ENCODE data around the gene TRIM2. TPM values are rescaled to one million over a fixed set of nuclear protein-coding genes. Genes with fewer than 3 reads are reported as not detected.

The TRIM2 gene
- total RNA-seq, 6 donors from 2014 or later, result 17.6 to 45.1 (median 30.2) TPM

GRCh38 chr4:153211986-153212728, 7.9 kb downstream of the TRIM2 start:
- peak in 1 of 2 donors; percentile 50 for ATAC-seq (ENCODE audit: low FRiP score in 2 of 2)
- peaks cover 0 to 15% (median 4%) of the 10 kb centered on the region in 4 donors for H3K4me1 ChIP-seq

GRCh38 chr4:153212736-153213135, 8.5 kb downstream of the TRIM2 start:
- peaks cover 0 to 11% (median 4%) of the 10 kb centered on the region in 4 donors for H3K4me1 ChIP-seq
- no peak overlapping the region for H3K27ac ChIP-seq
- ATAC-seq (ENCODE audit: low FRiP score in 2 of 2), result no peak
- H3K4me3 ChIP-seq, result no peak overlapping the region
- no peaks in the 10 kb centered on the region for H3K36me3 ChIP-seq
- no peak for TF ChIP-seq CTCF (IDR thresholded peaks at IDR 0.05)
- TF ChIP-seq POLR2AphosphoS5 (IDR thresholded peaks at IDR 0.05), result no peak
- TF ChIP-seq EP300 (IDR thresholded peaks at IDR 0.05), result no peak
- no peak for TF ChIP-seq POLR2A (IDR thresholded peaks at IDR 0.05)
- no peaks in the 10 kb centered on the region for H3K9me3 ChIP-seq
- H3K27me3 ChIP-seq, result no peaks in the 10 kb centered on the region
- DNase-seq, result peak in 1 of 2 donors; percentile 61
- 72 to 81% methylated on average over 1 of the region's 1 CpG for WGBS, 2 donors

More at GRCh38 chr4:153211986-153212728, 7.9 kb downstream of the TRIM2 start:
- 68 to 70% methylated on average over 5 of the region's 5 CpGs for WGBS, 2 donors
- H3K4me3 ChIP-seq, result no peak overlapping the region
- TF ChIP-seq CTCF (IDR thresholded peaks at IDR 0.05), result no peak
- TF ChIP-seq POLR2AphosphoS5 (IDR thresholded peaks at IDR 0.05), result no peak
- TF ChIP-seq POLR2A (IDR thresholded peaks at IDR 0.05), result no peak
- no peaks in the 10 kb centered on the region for H3K27me3 ChIP-seq
- no peak overlapping the region for H3K27ac ChIP-seq
- H3K9me3 ChIP-seq, result no peaks in the 10 kb centered on the region
- H3K36me3 ChIP-seq, result no peaks in the 10 kb centered on the region
- DNase-seq, result no peak

GRCh38 chr4:153215921-153216320, 11.7 kb downstream of the TRIM2 start:
- DNase-seq (no peak), ATAC-seq (ENCODE audit: low FRiP score in 2 of 2) (no peak)
- Histone ChIP-seq H3K4me1 (peaks cover 0 to 3% (median under 1%) of the 10 kb centered on the region in 4 donors), H3K9me3 (no peaks in the 10 kb centered on the region), H3K36me3 (no peaks in the 10 kb centered on the region), H3K27ac (no peak overlapping the region), H3K27me3 (no peaks in the 10 kb centered on the region), H3K4me3 (no peak overlapping the region)
- no peak for TF ChIP-seq EP300 (IDR thresholded peaks at IDR 0.05)
- TF ChIP-seq POLR2AphosphoS5 (IDR thresholded peaks at IDR 0.05), result no peak
- TF ChIP-seq CTCF (IDR thresholded peaks at IDR 0.05), result no peak
- TF ChIP-seq POLR2A (IDR thresholded peaks at IDR 0.05), result no peak

GRCh38 chr4:153216546-153216945, 12.3 kb downstream of the TRIM2 start:
- Histone ChIP-seq H3K27ac (no peak overlapping the region), H3K4me1 (peaks cover 0 to 3% (median 0%) of the 10 kb centered on the region in 4 donors), H3K36me3 (no peaks in the 10 kb centered on the region), H3K9me3 (no peaks in the 10 kb centered on the region), H3K27me3 (no peaks in the 10 kb centered on the region), H3K4me3 (no peak overlapping the region)
- ATAC-seq (ENCODE audit: low FRiP score in 2 of 2), result no peak
- 69 to 93% methylated on average over 4 of the region's 4 CpGs for WGBS, 2 donors
- no peak for DNase-seq
- no peak for TF ChIP-seq EP300 (IDR thresholded peaks at IDR 0.05)
- no peak for TF ChIP-seq POLR2AphosphoS5 (IDR thresholded peaks at IDR 0.05)
- no peak for TF ChIP-seq POLR2A (IDR thresholded peaks at IDR 0.05)
- no peak for TF ChIP-seq CTCF (IDR thresholded peaks at IDR 0.05)

- no peak overlapping the region for H3K4me3 ChIP-seq
- no peaks in the 10 kb centered on the region for H3K27me3 ChIP-seq
- DNase-seq (no peak), ATAC-seq (ENCODE audit: low FRiP score in 2 of 2) (no peak)
- no peaks in the 10 kb centered on the region for H3K36me3 ChIP-seq
- no peaks in the 10 kb centered on the region for H3K9me3 ChIP-seq
- no peak overlapping the region for H3K27ac ChIP-seq
- TF ChIP-seq POLR2A (IDR thresholded peaks at IDR 0.05) (no peak), EP300 (IDR thresholded peaks at IDR 0.05) (no peak), POLR2AphosphoS5 (IDR thresholded peaks at IDR 0.05) (no peak), CTCF (IDR thresholded peaks at IDR 0.05) (no peak)
- peaks cover 0 to 2% (median under 1%) of the 10 kb centered on the region in 4 donors for H3K4me1 ChIP-seq
These were observed 13.2 kb downstream of the TRIM2 start for GRCh38 chr4:153217440-153217839.

All from upper lobe of left lung (tissue), 6 donors.